Fibroblast of skin of right quadriceps (primary cell): ENCODE results near the gene SFXN3.

Source experiments
- DNase-seq: peaks from one replicate; pipeline ENCODE4 v3.0.0-alpha.2; 2013

Gene SFXN3

GRCh38 chr10:101060951-101061623 lies 30.1 kb downstream of the SFXN3 start:
- peak; percentile 95 for DNase-seq

- peak; percentile 87 for DNase-seq
These were observed 30.7 kb downstream of the SFXN3 start, which contains the start of gene KAZALD1 for GRCh38 chr10:101061624-101062231. Gene KAZALD1, plus strand, starts transcription at chr10:101061989. Its CDS starts 604 bp downstream, at chr10:101062593.

GRCh38 chr10:101062232-101063049 lies 31.4 kb downstream of the SFXN3 start:
- peak; percentile 50 for DNase-seq

GRCh38 chr10:101063050-101063525 lies 32.1 kb downstream of the SFXN3 start:
- no peak for DNase-seq

GRCh38 chr10:101063548-101064414 lies 32.7 kb downstream of the SFXN3 start:
- DNase-seq = no peak

GRCh38 chr10:101064415-101065030 lies 33.5 kb downstream of the SFXN3 start:
- DNase-seq = no peak

GRCh38 chr10:101065481-101066145 lies 34.6 kb downstream of the SFXN3 start:
- DNase-seq = peak; percentile 40

- peak; percentile 59 for DNase-seq
These were observed 35.3 kb downstream of the SFXN3 start for GRCh38 chr10:101066146-101066895.

- DNase-seq = no peak
These were observed 35.9 kb downstream of the SFXN3 start for GRCh38 chr10:101066896-101067355.

GRCh38 chr10:101067356-101068083 lies 36.5 kb downstream of the SFXN3 start:
- peak; percentile 75 for DNase-seq

GRCh38 chr10:101069441-101069840 lies 38.4 kb downstream of the SFXN3 start:
- no peak for DNase-seq

GRCh38 chr10:101070098-101070497 lies 39.1 kb downstream of the SFXN3 start:
- no peak for DNase-seq

GRCh38 chr10:101071267-101071884 lies 40.3 kb downstream of the SFXN3 start:
- no peak for DNase-seq

- no peak for DNase-seq
These were observed 40.9 kb downstream of the SFXN3 start for GRCh38 chr10:101071885-101072433.

GRCh38 chr10:101072923-101073322 lies 41.9 kb downstream of the SFXN3 start:
- no peak for DNase-seq

GRCh38 chr10:101073631-101074030 lies 42.6 kb downstream of the SFXN3 start:
- DNase-seq = no peak

- DNase-seq = no peak
These were observed 44.7 kb downstream of the SFXN3 start for GRCh38 chr10:101075775-101076174.

- DNase-seq = no peak
These were observed 45.6 kb downstream of the SFXN3 start for GRCh38 chr10:101076630-101077029.

- DNase-seq = no peak
These were observed 48.8 kb downstream of the SFXN3 start for GRCh38 chr10:101079874-101080273.
